ENCODE results near the gene CXCL16.

- TF ChIP-seq, protein P1, sequence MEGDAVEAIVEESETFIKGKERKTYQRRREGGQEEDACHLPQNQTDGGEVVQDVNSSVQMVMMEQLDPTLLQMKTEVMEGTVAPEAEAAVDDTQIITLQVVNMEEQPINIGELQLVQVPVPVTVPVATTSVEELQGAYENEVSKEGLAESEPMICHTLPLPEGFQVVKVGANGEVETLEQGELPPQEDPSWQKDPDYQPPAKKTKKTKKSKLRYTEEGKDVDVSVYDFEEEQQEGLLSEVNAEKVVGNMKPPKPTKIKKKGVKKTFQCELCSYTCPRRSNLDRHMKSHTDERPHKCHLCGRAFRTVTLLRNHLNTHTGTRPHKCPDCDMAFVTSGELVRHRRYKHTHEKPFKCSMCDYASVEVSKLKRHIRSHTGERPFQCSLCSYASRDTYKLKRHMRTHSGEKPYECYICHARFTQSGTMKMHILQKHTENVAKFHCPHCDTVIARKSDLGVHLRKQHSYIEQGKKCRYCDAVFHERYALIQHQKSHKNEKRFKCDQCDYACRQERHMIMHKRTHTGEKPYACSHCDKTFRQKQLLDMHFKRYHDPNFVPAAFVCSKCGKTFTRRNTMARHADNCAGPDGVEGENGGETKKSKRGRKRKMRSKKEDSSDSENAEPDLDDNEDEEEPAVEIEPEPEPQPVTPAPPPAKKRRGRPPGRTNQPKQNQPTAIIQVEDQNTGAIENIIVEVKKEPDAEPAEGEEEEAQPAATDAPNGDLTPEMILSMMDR (IDR thresholded peaks at IDR 0.05) = no peak
- no peak for TF ChIP-seq POLR2A (IDR thresholded peaks at IDR 0.05)
Measured at GRCh38 chr17:4734857-4735475, 4.8 kb downstream of the CXCL16 start.
